ENCODE measurements around the gene CALM3.

DNA sequence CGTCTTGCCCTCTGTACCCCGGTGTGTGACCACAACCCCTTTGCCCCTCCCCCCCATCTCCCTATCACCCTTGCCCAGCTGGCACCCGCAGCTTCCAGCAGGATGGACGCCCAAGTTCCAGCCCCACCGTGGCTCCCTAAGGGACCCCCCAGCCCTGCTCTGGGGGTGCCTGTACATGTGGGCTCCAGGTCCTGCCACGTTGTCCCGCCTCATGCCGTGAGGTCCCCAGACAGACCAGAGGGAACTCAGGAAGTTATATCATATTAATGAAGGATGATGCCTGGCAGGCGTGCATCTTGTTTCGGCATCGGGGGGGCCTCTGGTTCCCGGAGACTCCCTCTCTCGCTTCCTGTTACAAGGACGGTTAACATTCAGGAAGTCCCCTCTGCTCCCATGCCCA lies 25.3 kb downstream of the CALM3 start:
- TF ChIP-seq NFRKB (IDR thresholded peaks at IDR 0.05) (no peak), SUZ12 (IDR thresholded peaks at IDR 0.05) (no peak)

Measured in HEK293T (cell line).